Esophagus (tissue), 2 donors: Measurements from ENCODE around the gene RGL3. TPM values are rescaled to one million over a fixed set of nuclear protein-coding genes. Genes with fewer than 3 reads are reported as not detected.
A peak's percentile ranks its signal among the peaks of the same experiment; 100 is the strongest.
"Not testable (repeated sequence)": the region's sequence is repeated elsewhere in the genome, so short reads cannot be mapped to it uniquely, and the experiment has no call there.

Source experiments
- H3K27ac ChIP-seq, 2 donors: one replicate each; pipeline ENCODE4 v1.5.1; 2013; ENCODE audit warnings: low read depth in 2 of 2, mild to moderate bottlenecking in 2 of 2, inconsistent platforms in 1 of 2, low read length in 1 of 2, moderate library complexity in 1 of 2
- H3K27me3 ChIP-seq, 2 donors: one replicate each; pipeline ENCODE4 v1.6.1; 2013; ENCODE audit warnings: low read length in 2 of 2, control low read depth in 1 of 2, mild to moderate bottlenecking in 1 of 2; ENCODE audit not compliant: insufficient read depth in 2 of 2, control insufficient read depth in 1 of 2
- H3K36me3 ChIP-seq, 2 donors: one replicate each; pipeline ENCODE4 v1.6.1; 2013; ENCODE audit warnings: low read length in 1 of 2; ENCODE audit not compliant: control insufficient read depth in 2 of 2, insufficient read depth in 2 of 2
- H3K4me1 ChIP-seq, 2 donors: one replicate each; pipeline ENCODE4 v1.6.1; 2013; ENCODE audit warnings: low read length in 1 of 2; ENCODE audit not compliant: control insufficient read depth in 2 of 2, insufficient read depth in 2 of 2
- H3K4me3 ChIP-seq, 2 donors: one replicate each; pipeline ENCODE4 v1.5.1; 2013; ENCODE audit warnings: low read length in 2 of 2, mild to moderate bottlenecking in 2 of 2, low read depth in 1 of 2, moderate library complexity in 1 of 2
- H3K9me3 ChIP-seq, 2 donors: one replicate each; pipeline ENCODE4 v1.6.1; 2013; ENCODE audit warnings: mild to moderate bottlenecking in 2 of 2, low read depth in 1 of 2, low read length in 1 of 2, moderate library complexity in 1 of 2; ENCODE audit not compliant: control insufficient read depth in 2 of 2, insufficient read depth in 1 of 2
- WGBS, 2 donors: extraction: QIAGEN DNeasy Blood & Tissue Kit; methylation state at CpG; one replicate each; pipeline ENCODE4 v1.1.7; 2013; 5-methylcytosine and 5-hydroxymethylcytosine counted together
- polyA plus RNA-seq, 2 donors: library from polyadenylated mRNA; stranded (reverse); fragments of 200-250 nt; gene quantifications; one replicate each; pipeline ENCODE4 v1.2.3, GENCODE V29; 2013
- donor health status: healthy with polysubstance abuse.
- donor health status: Bipolar disorder and iron deficiency.

Gene RGL3
- polyA plus RNA-seq, 2 donors, result 0.87 to 3.6 TPM

- 68 to 70% methylated on average over 19 of the region's 19 CpGs for WGBS, 2 donors
- Histone ChIP-seq H3K36me3 (no peaks in the 10 kb centered on the region), H3K27ac (no peak overlapping the region), H3K9me3 (no peaks in the 10 kb centered on the region), H3K4me3 (no peak overlapping the region), H3K4me1 (peaks cover 5 to 6% of the 10 kb centered on the region in 2 donors), H3K27me3 (peaks cover 0 to 7% of the 10 kb centered on the region in 2 donors)
These were observed 31.7 kb downstream of the RGL3 start for GRCh38 chr19:11387162-11388034.

- H3K36me3 ChIP-seq, result no peaks in the 10 kb centered on the region
- peaks cover 9 to 12% of the 10 kb centered on the region in 2 donors for H3K4me1 ChIP-seq
- H3K27me3 ChIP-seq, result peaks cover 0 to 7% of the 10 kb centered on the region in 2 donors
- no peaks in the 10 kb centered on the region for H3K9me3 ChIP-seq
- H3K27ac ChIP-seq, result no peak overlapping the region
- WGBS, 2 donors, result 88 to 91% methylated on average over 5 of the region's 5 CpGs
- no peak overlapping the region for H3K4me3 ChIP-seq
These were observed 34.4 kb downstream of the RGL3 start for GRCh38 chr19:11384778-11385129.

- Histone ChIP-seq H3K27me3 (peaks cover 0 to 7% of the 10 kb centered on the region in 2 donors), H3K9me3 (no peaks in the 10 kb centered on the region), H3K4me1 (peaks cover 9 to 12% of the 10 kb centered on the region in 2 donors), H3K4me3 (peak overlapping the region in 1 of 2 donors; percentile 14), H3K27ac (no peak overlapping the region), H3K36me3 (no peaks in the 10 kb centered on the region)
- 3% methylated on average over 9 of the region's 9 CpGs for WGBS, 2 donors
These were observed 35.4 kb downstream of the RGL3 start for GRCh38 chr19:11383706-11384048.

- Histone ChIP-seq H3K36me3 (peaks cover 0 to 4% of the 10 kb centered on the region in 2 donors), H3K27me3 (peaks cover 0 to 7% of the 10 kb centered on the region in 2 donors), H3K4me3 (peak overlapping the region; percentile 4 to 14), H3K4me1 (peaks cover 13 to 17% of the 10 kb centered on the region in 2 donors), H3K9me3 (no peaks in the 10 kb centered on the region), H3K27ac (no peak overlapping the region)
- 1% methylated on average over 62 to 65 of the region's 65 CpGs for WGBS, 2 donors
These were observed 36.0 kb downstream of the RGL3 start for GRCh38 chr19:11382898-11383705.

GRCh38 chr19:11380653-11381537 lies 38.2 kb downstream of the RGL3 start:
- no peaks in the 10 kb centered on the region for H3K9me3 ChIP-seq
- peak overlapping the region; percentile 44 to 50 for H3K4me3 ChIP-seq
- peaks cover 0 to 4% of the 10 kb centered on the region in 2 donors for H3K36me3 ChIP-seq
- 1 to 2% methylated on average over 54 of the region's 54 CpGs for WGBS, 2 donors
- H3K4me1 ChIP-seq, result peaks cover 15 to 24% of the 10 kb centered on the region in 2 donors
- H3K27me3 ChIP-seq, result peaks cover 0 to 7% of the 10 kb centered on the region in 2 donors
- H3K27ac ChIP-seq, result peak overlapping the region; percentile 77 to 87

- no peaks in the 10 kb centered on the region for H3K9me3 ChIP-seq
- H3K36me3 ChIP-seq, result peaks cover 0 to 4% of the 10 kb centered on the region in 2 donors
- peaks cover 0 to 7% of the 10 kb centered on the region in 2 donors for H3K27me3 ChIP-seq
- WGBS, 2 donors, result 93 to 98% methylated on average over 7 of the region's 7 CpGs
- H3K4me1 ChIP-seq, result peaks cover 17 to 28% of the 10 kb centered on the region in 2 donors
- H3K4me3 ChIP-seq, result no peak overlapping the region
- H3K27ac ChIP-seq, result no peak overlapping the region
These were observed 39.2 kb downstream of the RGL3 start for GRCh38 chr19:11379857-11380350.

GRCh38 chr19:11379269-11379845 lies 39.8 kb downstream of the RGL3 start:
- WGBS, 2 donors, result 89 to 91% methylated on average over 14 of the region's 14 CpGs
- H3K4me1 ChIP-seq, result peaks cover 17 to 28% of the 10 kb centered on the region in 2 donors

GRCh38 chr19:11378319-11379189 lies 40.6 kb downstream of the RGL3 start:
- H3K4me1 ChIP-seq, result peaks cover 17 to 31% of the 10 kb centered on the region in 2 donors
- H3K27me3 ChIP-seq, result peaks cover 0 to 7% of the 10 kb centered on the region in 2 donors
- no peak overlapping the region for H3K4me3 ChIP-seq
- peaks cover 0 to 4% of the 10 kb centered on the region in 2 donors for H3K36me3 ChIP-seq
- 45 to 47% methylated on average over 8 of the region's 8 CpGs for WGBS, 2 donors
- H3K27ac ChIP-seq, result peak overlapping the region; percentile 29 to 81
- no peaks in the 10 kb centered on the region for H3K9me3 ChIP-seq

More at GRCh38 chr19:11379269-11379845, 39.8 kb downstream of the RGL3 start:
- not testable (repeated sequence) for H3K27me3 ChIP-seq, H3K36me3 ChIP-seq, H3K4me3 ChIP-seq, H3K27ac ChIP-seq, H3K9me3 ChIP-seq
